ENCODE data around the gene CDC26.

The CDC26 gene

DNA sequence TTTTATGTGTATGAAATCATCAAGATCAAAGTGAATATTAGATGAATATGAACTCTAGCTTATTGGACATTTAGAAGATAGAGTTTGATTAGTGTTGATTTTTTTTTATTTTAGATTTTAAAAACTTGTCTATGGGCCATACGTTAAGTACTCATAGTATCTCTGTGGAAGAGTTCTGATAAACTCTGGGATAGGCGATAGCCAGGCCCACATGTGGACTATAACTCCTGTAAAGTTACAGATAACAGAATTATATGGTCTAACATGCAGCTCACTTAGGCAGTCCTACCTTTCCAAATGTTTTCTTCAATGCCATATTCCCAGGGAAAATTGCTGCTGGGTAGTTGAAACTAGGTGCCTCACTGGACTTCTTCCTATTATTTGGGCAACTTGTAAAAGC is 43.7 kb downstream of the CDC26 start:
- H3K4me3 ChIP-seq (replicated peaks; ENCODE audit: low read depth, low read length) = no peak overlapping the region
- no peak for DNase-seq (ENCODE audit: extremely low read depth, low read depth)
- no peak for TF ChIP-seq CTCF (IDR thresholded peaks at IDR 0.05; ENCODE audit: low read depth, low read length, missing control alignments)

- H3K4me3 ChIP-seq (replicated peaks; ENCODE audit: low read depth, low read length) = no peak overlapping the region
- no peak for DNase-seq (ENCODE audit: extremely low read depth, low read depth)
- no peak for TF ChIP-seq CTCF (IDR thresholded peaks at IDR 0.05; ENCODE audit: low read depth, low read length, missing control alignments)
Observed at GRCh38 chr9:113228130-113228665, 47.2 kb downstream of the CDC26 start.

DNA sequence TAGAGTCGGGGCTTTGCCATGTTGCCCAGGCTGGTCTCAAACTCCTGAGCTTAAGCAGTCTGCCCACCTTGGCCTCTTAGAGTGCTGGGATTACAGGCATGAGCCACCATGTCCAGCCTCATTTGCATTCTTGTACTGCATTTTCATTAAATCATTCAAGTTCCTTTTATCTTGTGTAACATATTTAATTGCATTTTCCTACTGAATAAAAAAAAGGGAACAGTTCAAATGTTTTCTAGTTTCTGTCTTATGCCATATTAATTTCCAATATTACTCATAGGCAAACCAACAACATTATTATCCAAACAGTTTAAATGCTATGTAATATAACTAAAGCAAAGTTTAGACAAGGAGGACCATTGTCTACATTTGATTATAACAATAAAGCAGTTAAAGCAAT is 47.9 kb downstream of the CDC26 start:
- H3K4me3 ChIP-seq (replicated peaks; ENCODE audit: low read depth, low read length) = no peak overlapping the region
- no peak for TF ChIP-seq CTCF (IDR thresholded peaks at IDR 0.05; ENCODE audit: low read depth, low read length, missing control alignments)
- DNase-seq (ENCODE audit: extremely low read depth, low read depth) = no peak

DNA sequence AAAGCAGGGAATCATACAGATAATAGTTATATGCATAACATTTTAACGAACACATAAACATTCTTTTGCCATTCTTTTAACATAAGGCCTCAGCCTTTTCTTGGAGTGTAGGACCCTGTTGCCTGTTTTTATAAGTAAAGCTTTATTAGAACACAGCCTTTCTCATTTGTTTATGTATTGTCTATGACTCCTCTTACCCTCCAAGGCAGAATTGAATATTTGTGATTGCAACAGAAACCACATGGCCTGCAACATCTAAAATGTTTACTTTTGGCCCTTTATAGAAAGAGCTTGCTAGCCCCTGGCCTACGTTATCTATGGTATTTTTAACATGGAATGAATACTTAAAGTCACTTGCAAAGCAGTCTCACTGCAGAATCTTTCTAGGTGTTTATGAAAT is 51.4 kb downstream of the CDC26 start:
- no peak for TF ChIP-seq CTCF (IDR thresholded peaks at IDR 0.05; ENCODE audit: low read depth, low read length, missing control alignments)
- no peak overlapping the region for H3K4me3 ChIP-seq (replicated peaks; ENCODE audit: low read depth, low read length)
- DNase-seq (ENCODE audit: extremely low read depth, low read depth) = no peak

DNA sequence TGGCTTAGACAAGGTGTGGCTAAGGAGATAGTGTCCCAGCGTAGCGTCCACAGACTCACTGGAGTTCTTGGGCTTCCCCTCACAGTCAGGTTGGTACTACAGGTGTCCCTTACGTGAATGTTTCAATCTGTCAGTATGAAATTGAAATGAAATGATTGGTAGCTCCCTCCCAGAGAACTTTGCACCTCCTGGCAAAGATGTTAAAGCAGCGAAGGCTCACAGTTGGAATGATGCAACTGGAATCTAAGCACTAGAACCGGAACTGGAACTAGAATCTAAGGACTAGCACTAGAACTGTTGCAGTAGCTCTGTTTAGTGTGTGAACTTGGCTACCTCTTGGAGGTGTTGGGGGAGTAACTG is 52.9 kb downstream of the CDC26 start:
- no peak for TF ChIP-seq CTCF (IDR thresholded peaks at IDR 0.05; ENCODE audit: low read depth, low read length, missing control alignments)
- H3K4me3 ChIP-seq (replicated peaks; ENCODE audit: low read depth, low read length) = peak overlapping the region; percentile 69
- no peak for DNase-seq (ENCODE audit: extremely low read depth, low read depth)

DNA sequence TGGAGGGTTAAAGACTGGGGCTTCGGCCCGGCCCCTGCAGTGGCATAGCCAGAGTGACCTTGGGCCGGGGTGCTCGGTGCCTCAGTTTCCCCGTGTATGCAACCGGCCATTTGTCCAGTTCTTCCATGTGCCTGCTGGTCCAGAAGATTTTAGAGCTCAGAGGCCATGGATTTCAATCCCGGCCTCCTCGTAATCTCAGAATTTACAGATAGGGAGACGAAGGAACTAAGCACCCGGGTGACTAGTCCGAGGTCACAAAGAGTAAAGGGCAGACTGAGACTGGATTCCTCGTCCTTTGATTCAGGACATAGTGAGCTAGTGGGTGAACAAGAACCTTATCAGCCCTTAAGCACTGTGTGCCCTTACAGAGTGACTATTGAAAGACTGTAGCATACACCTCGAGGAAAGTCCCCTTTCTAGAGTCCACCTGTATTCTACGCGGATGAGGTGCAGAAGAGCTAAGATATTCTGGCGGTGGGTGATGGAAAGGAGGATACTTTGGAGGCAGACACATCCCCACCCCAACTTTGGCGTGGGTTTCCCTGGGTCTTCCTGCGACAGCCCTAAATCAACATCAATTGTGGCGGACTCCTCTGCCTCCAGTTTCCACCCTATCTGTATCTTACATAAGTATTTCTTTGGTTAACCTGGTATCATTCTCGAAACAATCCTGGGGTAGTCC is 53.4 kb downstream of the CDC26 start:
- H3K4me3 ChIP-seq (replicated peaks; ENCODE audit: low read depth, low read length) = peak overlapping the region; percentile 69
- no peak for DNase-seq (ENCODE audit: extremely low read depth, low read depth)
- TF ChIP-seq CTCF (IDR thresholded peaks at IDR 0.05; ENCODE audit: low read depth, low read length, missing control alignments) = no peak

Measured in HFF-Myc (cell line).